GM21529 (cell line): ENCODE data around the gene WTIP.
"Not testable (repeated sequence)": the region's sequence is repeated elsewhere in the genome, so short reads cannot be mapped to it uniquely, and the experiment has no call there.

Experiments
- ATAC-seq: cut with Tn5 transposase; IDR thresholded peaks from one replicate; pipeline ENCODE4 v1.9.1; 2021; ENCODE audit not compliant: unreplicated experiment

The WTIP gene

DNA sequence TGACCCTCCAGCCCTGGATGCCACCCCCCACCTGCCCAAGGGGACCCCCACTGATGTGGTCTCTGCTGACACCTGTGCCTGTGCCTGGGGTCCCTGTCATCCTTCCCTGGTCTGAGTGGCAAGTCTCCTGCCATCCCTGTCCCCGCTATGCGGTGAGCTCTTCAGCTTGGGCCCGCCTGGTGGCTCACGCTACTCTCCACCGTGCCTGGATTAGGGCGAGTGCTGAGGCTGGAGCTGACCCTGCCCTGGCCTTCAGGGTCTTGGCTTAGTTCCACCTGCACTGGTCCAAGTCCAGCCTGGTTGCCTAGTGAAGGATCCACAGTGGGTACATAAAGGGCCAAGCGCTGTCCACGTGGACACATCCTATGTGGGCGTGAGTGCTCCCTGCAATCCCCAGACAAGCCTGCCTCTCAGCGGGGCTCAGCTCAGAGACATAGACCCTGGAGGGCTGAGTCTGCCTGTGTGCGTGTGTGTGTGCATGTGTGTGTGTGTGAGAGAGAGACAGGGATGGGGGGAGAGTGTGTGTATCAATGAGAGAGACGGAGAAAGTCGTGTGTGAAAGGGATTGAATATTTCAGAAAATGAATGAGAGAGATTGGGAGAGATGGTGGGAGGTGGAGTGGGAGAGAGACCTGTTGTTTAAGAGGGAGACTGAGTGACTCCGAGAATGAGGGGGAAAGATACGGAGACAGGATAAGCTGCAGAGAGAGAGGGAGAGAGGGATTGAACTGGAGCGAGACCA lies 22.1 kb downstream of the WTIP start:
- no peak for ATAC-seq

DNA sequence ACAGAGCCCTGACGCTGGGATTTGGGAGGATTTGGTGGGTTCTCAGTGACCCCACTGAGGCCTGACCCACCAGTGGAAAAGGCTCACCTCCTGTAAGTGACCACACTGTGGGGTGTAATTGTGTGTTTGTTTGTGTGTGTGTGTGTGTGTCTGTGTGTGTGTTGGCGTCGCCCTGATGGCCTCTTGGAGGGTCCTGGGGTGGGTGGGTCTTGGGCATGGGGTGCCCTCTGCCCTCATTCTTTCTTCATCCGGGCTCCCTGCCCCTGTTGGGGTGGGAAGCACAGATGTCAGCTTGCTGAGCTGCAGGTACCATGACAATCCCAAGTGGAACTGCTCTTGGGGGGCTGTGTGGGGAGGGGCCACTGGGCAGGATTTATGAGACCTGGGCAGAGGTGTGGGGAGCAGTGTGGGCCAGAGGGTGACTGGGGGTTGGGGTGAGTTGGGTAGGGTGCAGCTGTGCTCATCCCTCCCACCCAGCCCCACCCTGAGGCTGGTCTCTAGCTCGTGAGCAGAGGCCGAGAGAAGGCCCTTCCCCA lies 22.8 kb downstream of the WTIP start:
- no peak for ATAC-seq

DNA sequence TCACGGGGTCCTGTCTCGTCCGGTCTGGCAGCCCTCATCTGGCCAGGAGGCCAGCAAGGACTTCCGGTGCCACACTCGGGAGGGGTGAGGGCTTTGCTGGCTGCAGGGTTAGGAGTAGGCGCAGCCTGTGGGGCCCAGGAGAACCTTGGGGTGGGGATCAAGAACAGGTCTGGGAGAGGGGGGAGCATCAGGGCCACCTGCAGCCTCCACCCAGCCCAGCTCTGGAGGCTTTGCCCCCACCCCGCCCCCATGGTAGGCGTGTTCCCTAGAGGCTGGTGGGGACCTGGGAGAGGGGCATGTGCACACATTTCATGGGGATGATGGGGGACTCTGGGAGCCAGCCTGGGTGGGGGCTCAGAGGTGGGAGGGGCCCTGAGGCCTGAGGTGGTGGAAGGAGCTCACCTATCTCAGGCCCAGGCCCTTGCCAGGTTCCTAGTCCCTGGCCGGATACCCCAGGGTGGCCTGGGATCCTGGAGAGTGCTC lies 23.3 kb downstream of the WTIP start:
- no peak for ATAC-seq

DNA sequence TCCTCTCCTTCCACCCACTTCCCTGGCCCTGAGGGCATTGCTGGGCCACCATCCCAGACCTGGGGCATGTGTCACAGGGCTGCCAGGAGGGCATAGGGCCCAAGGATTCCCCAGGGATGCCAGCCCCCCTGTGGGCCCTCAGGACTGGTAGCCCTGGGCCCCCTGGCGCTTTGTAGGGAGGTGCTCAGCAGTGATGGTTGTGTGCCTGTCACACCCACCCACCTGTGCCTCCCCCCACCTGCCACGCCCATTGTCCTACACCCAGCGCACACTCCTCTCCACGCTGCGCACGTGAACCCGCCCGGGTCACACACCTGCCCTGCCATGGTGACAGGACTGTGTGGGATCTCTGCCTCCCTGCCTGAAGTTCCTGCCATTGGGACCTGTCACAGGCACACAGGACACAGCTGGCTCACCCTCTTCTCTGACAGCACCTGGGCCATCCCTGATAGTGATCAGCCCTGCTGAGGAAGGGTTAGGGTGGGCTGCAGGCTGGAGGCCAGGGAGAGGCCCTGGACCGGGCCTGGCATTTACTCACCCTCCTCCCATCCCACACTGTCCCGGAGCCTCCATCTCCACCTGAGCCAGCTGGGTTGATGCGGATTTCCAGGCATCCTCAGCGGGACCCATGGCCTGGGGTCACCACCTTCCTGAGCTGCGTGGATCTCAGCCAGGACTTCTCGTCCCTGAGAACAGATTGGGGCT lies 23.9 kb downstream of the WTIP start:
- no peak for ATAC-seq

DNA sequence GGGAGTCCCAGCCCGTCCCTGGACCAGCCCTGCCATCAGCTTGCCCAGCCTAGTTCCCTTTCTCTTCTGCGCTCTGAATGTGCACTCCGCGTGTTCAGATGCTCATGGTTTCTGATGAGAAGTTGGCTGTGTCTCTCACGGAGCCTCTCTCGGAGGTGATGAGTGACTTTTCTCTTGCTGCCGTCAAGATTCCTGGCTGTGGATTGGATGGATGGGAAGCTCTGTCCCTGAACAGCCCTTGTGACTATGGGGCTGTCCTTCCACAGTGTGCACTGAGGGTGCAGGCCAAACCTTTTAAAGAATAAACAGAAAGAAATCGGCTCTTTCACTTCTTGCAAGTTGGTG lies 24.4 kb downstream of the WTIP start:
- ATAC-seq: no peak

DNA sequence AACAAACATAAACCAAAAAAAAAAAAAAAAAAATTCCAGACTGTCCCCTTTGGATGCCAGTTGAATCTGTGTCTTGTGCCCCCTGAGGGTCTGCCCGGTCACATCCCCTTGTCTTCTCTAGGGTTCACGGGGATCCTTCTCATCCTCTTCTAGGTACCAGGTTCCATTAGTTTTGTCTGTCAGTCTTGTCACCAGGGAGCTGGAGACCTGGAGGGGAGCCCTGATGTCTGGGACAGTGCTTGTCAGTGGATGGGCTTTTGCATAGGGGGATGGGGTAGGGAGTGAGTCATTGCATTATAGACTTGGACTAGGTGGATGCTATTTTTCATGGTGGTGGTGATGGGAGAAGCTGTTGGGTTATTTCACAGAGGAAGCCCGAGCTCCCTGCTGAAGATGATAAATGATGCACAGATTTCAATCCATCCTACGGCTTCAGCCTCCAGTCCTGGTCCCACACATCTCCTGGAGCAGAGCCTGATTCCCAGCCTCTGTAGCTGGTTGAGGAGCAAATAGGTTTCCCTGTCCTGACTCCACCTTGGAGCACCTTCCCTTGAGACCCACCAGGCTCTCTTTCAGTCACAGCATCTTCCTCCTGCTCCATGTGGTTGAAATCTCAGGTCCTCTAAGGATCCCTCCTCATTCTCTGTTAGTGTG lies 26.0 kb downstream of the WTIP start:
- ATAC-seq: no peak

DNA sequence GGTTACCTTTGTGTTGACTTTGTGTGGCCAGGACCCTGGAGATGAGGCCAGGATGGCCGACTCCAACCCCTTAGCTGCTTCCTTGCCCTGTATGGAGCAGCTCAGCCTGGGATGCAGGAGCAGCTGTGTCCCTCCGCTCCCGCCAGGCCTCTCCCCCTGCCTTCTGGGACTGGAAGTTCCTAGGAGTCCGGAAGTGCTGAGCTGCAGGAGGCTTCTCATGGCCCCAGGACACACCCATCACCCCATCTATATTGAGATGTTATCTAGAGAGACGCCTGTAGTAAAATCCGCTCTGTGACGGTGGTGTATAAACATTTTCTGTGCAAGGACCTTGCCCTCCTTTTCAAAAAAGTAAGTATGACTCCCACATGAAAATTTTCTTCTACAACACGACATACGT lies 27.0 kb downstream of the WTIP start:
- no peak for ATAC-seq

DNA sequence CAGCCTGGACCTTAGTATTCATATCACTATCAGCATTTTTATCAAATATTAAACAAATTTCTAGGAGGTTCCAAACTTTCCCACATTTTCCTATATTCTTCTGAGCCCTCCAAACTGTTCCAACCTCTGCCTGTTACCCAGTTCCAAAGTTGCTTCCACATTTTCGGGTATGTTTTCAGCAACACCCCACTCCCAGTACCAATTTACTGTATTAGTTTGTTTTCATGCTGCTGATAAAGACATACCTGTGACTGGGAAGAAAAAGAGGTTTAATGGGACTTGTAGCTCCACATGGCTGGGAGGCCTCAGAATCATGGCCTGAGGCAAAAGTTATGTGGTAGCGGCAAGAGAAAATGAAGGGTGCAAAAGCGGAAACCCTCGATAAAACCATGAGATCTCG lies 29.3 kb downstream of the WTIP start:
- not testable (repeated sequence) for ATAC-seq

DNA sequence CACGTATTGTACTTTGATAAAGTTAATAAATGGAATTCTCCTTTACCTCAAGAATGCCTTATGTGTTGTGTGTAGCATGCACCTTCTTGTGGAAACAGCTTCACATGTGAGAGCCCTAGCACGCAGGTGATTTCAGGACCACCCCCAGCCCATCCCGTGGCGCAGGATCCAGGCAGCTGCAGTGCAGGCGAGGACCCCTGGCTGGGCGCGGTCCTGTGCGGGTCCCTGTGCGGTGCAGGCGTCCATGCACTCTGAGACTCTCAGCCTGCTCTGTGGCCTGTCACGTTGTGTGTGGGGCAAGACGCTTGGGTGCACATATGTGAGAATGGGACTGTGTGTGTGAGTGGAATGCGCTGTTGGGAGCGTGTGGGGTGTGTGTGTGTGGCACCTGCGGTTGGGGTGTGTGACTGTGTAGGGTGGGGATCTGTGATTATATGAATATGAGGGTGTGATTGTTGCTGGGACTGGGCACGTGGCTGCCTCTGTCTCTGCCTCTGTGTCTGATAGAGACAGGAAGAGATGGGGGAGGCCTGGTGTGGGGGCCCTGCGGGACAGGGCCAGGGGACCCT lies 30.8 kb downstream of the WTIP start:
- ATAC-seq: no peak

DNA sequence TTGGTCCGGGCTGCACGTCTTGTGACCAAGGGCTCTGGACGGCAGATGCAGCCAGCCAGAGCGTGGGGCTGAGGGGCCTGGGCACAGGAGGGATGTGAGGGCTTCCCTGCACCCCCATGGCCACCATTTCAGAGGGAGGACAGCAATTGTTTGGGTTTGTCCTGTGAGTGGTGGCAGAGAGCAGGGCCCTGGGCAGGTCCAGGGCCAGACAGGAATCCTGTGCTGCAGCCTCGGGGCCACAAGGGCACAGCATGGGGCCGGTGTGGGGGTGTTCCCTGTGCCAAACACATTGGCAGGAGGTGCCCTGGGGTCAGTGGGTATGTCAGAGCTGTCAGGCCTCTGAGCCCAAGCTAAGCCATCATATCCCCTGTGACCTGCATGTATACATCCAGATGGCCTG lies 32.2 kb downstream of the WTIP start:
- ATAC-seq: no peak

DNA sequence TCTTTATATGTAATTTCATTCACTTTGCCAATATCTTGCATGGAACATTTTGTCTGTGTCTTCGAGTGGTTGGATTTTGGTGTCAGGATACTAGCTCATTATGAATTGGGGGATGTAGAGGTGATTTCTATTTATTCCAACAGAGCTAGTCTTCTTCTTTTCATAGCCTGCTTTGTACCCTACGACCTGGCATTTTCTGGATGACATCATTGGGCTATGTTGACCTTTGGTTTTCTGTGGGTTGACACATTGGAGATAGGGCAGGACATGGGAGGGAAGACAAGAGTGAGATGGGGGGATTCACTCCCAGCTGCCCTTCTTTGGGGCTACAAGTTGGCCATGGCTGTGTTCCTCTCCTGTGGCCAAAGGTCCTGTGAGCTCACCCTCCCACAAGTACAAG lies 38.0 kb downstream of the WTIP start:
- no peak for ATAC-seq

DNA sequence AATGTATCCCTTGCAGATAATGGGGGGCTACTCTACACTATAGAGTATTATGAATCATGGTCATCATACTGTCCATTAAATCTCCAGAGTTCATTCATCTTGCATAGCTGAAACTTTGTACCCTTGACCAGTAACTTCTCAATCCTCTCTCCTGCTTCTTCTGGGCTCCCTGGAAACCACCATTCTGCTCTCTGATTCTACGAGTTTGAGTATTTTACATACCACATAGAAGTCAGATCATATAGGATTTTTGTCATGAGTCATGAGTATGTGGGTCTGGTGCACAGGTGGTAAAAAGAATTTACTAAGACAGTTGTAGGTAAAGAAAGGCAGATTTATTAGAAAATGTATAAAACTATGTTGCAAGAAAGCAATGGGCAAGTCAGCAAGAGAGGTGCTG lies 41.9 kb downstream of the WTIP start:
- no peak for ATAC-seq

DNA sequence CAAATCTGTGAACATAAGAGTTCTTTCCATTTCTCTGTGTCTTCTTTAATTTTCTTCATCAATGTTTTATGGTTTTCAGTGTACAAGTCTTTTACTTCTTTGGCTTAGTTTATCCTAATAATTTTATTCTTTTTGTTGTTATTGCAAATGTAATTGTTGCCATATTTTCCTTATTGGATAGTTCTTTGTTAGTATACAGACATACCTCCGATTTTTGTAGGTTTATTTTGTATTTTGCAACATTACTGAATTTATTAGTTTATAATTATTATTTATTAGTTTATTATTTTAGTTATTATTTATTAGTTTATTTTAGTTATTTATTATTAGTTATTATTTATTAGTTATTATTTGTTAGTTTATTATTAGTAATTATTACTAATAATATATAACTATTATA lies 43.4 kb downstream of the WTIP start:
- no peak for ATAC-seq

DNA sequence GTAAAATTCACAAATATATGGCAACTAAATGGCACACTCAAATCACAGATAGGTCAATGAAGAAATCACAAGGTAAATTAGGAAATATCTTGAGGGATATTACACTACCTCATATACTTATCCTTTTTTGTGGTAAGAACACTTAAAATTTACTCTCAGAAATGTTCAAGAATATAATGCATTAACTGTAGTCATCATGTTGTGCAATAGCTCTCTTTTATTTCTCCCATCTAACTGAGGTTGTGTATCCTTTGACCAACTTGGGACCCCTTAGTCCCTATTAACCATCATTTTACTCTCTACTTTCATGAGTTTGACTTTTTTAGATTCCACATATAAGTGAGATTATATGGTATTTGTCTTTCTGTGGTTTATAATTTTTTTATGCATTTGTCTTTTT lies 52.6 kb downstream of the WTIP start:
- no peak for ATAC-seq

DNA sequence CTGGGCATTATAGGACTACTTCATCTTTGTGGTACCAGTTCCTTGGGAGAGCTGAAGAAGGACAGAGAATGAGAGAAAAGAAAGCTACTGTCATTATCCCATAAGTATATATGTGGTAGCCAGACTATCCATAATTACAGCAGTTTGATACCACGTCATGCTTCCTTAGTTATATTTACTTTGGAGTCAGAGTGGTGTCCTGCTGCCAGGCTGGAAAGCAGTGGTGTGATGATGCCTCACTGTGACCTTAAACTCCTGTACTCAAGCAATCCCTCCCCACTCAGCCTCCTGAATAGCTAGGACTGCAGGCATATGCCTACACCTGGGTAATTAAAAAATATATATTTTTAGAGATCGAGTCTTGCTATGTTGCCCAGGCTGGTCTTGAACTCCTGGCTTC lies 57.8 kb downstream of the WTIP start:
- no peak for ATAC-seq

DNA sequence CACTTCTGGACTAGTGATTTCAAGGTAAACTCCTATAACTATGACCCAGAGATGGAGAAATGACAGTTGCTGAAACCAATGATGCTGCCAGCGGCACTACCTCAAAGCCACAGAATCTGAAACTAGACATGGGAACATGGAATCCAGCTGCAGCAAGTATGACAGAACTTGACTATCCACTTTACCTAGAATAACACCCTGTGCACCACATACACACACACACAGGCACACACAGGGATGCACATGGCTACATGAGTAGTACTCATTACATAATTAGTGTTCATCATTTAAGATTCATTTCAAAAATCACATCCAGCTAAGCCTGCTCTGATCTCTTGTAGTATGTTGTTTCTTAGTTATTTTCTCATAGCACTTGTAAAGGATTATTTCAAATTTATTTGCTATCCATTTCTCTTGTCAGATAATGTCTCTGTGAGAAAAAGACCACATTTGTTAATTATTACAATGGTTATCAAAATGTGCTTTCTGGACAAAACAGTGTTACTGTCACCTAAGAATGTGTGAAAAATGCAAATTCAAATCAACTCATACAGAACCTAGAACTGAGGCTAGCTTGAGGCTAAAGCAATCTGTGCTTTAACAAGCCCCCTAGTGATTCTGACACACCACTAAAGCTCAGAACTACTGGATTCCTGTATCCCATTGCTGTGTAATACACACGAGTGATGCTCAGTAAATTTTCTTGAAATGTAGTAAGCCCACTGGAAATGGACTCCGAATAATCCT lies 59.4 kb downstream of the WTIP start:
- no peak for ATAC-seq

DNA sequence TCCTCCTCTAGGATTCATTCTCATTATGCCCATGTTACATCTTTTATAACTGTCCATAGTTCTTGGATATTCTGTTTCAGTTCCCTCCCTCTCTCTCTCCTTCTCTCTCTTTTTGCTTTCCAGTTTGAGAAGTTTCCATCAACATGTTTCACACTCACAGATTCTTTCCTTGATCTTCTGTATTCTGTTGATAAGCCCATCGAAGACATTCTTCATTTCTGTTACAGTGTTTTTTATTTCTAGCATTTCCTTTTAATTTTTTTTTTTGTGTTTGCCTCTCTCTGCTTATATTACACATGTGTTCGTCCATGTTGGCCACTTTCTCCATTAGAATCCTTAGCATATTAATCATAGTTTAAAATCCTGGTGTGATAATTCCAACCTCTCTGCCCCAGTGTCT lies 68.3 kb downstream of the WTIP start:
- no peak for ATAC-seq

DNA sequence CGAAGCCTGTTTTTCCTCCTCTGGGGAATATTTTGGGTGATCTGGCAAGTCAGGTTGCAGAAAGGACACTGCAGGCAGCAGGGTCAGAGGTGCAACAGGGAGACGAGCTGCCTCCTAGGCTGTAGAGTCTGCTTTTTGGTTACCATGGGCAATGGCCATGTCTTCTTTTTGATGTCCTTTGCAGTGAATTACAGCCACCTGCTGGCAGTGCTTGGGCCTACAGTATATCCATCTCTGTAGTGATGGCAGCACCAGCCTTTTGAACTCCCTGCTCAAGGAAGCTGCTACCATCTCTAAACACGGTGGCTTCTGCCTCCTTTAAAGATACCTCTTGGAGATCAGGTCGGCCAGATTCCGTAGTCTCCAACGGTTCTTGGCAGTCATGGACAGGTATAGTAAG lies 73.9 kb downstream of the WTIP start:
- no peak for ATAC-seq

DNA sequence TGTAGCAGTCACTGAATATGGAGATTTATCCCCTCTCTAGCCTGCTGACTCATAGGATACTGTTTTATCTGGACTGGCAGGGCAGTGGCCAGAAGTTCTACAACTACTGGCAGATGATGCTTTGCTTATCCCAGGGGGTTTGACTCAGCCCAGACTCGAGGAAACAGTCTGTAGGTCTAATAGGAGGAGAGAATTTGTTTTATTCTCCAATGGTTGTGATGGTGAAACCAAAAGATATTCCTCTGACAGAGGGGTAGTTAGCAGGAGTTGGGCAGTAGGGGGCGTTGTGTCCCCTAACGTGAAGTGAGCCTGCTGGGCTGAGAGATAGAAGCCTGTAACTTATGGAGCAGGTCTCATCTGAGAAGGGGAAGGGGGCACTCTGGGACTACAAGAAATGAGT lies 74.9 kb downstream of the WTIP start:
- no peak for ATAC-seq

DNA sequence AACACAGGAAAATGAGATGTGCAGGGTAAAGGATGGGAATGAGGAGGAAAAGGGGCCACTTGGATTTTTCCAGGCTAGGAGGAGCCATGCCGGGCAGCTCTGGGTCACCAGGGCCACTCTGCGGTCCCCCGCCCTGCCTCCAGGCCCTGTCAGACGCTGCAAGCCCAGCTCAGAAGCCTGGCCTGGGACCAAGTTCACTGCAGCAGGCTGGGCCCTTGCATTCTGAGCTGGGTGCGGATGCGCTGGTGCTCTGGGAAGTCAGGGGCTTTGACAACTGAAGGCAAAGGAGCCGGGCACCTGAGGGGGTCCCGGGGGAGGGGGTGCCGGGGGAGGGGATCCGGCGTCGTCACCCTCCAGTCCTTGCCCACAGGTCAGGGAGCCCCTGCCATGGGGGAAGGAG lies 77.5 kb downstream of the WTIP start:
- no peak for ATAC-seq

DNA sequence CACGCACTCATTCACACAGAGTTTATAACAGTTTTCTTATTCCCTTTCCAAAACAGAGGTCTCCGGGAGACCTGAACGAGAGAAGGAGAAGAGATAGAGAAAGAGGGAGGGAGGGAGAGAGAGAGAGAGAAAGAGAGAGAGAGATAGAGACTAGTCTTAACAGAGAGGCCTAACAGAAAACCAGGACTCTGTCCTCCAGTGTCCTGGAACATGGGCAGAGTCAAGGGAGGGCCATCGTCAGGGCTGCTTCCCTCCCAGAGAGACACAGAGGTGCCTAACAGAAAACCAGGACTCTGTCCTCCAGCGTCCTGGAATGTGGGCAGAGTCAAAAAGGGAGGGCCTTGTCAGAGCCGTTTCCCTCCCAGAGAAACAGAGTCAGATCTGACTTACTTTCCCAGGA lies 78.7 kb downstream of the WTIP start:
- ATAC-seq: no peak
